HL-60 (cell line): ENCODE results near the gene POLR2H.

ENCODE experiments used
- CTCF ChIP-seq: IDR thresholded peaks from one replicate; pipeline ENCODE4 v1.5.1; 2011; ENCODE audit warnings: low read length, control low read depth, inconsistent platforms; ENCODE audit not compliant: insufficient read depth
- REST ChIP-seq: IDR thresholded peaks from 2 replicates; pipeline ENCODE4 v1.6.1; 2012; ENCODE audit warnings: low read depth; ENCODE audit not compliant: insufficient replicate concordance
- SPI1 ChIP-seq: IDR thresholded peaks from 2 replicates; pipeline ENCODE4 v1.6.1; 2012; ENCODE audit warnings: low read depth, mild to moderate bottlenecking, borderline replicate concordance

- TF ChIP-seq CTCF, result no peak
- no peak for TF ChIP-seq REST
- TF ChIP-seq SPI1, result no peak
Measured at GRCh38 chr3:184346480-184347190, 14.9 kb upstream of the POLR2H start.
